HG02870 (cell line): ENCODE data around the gene CPT2.
A peak's percentile ranks its signal among the peaks of the same experiment; 100 is the strongest.

Experiments used
- ATAC-seq: cut with Tn5 transposase; IDR thresholded peaks from one replicate; pipeline ENCODE4 v1.9.1; 2021; ENCODE audit warnings: mild to moderate bottlenecking, moderate library complexity; ENCODE audit not compliant: unreplicated experiment

CPT2 gene

GRCh38 chr1:53214376-53214940 is 17.8 kb downstream of the CPT2 start:
- ATAC-seq, result no peak

DNA sequence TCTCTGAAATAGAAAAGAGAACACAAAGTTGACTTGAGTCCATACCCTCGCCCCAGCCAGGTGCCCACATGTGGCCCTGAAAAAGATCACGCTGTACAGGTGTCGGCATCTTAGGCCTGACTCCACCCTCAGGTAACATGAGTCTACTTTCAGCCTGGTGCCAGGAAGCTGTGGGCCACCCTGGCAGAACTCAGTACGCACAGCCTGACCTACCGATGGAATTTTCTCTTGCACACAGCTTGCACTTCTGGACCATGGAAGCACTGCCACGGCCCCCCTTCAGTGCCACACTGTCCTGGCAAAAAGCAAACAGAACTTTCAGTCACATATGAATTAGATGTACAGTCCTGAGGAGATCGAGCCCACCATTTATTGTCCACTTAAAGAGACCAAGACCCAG is 21.6 kb downstream of the CPT2 start:
- no peak for ATAC-seq

DNA sequence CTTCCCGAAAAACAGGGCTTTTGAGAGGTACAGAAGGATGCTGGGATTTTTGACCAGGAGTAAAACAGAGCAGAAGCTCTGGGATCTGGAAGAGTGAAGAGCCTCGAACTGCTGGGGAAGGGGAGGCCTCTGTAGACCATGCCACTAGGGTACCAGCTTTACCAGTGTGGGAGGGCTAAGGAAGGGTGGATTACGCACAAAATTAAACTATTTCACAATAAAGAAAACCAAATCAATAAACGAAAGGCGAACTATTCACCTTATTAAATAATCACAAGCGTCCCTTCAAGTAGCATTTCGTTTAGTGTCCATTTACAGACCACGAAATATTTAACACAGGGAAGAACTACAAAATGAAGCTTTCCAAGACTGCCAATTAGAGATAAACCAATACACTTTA is 23.1 kb downstream of the CPT2 start:
- ATAC-seq, result no peak

- peak; percentile 88 for ATAC-seq
Observed at GRCh38 chr1:53220171-53220961, 23.7 kb downstream of the CPT2 start, which contains the start of gene CZIB. CZIB (minus strand) TSS chr1:53220634; CDS start chr1:53220575, 59 bp downstream.

DNA sequence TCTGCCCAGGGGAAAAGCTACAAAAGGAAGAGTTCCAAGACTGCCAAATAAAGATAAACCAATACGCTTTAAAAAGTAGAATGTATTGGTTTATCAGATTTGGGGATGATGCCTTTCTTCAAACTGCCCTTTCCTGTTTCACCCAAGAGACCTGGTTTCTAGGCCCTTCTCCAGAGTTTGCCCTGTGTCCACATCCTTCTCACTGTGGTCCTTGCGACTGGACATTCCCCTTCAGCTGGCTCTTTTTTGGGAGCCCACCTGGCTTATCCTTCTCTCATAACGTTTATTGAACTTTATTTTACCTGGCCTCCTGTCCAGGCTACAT is 24.3 kb downstream of the CPT2 start:
- ATAC-seq, result no peak

GRCh38 chr1:53237638-53238037 is 41.0 kb downstream of the CPT2 start:
- no peak for ATAC-seq

GRCh38 chr1:53238197-53239155 is 41.9 kb downstream of the CPT2 start, which contains the start of gene MAGOH:
MAGOH (minus strand) TSS chr1:53238518; CDS start chr1:53238448, 70 bp downstream.
- peak; percentile 99 for ATAC-seq

- ATAC-seq, result no peak
Observed at GRCh38 chr1:53241828-53242227, 45.2 kb downstream of the CPT2 start.

- ATAC-seq, result no peak
Observed at GRCh38 chr1:53242381-53242780, 45.8 kb downstream of the CPT2 start.

DNA sequence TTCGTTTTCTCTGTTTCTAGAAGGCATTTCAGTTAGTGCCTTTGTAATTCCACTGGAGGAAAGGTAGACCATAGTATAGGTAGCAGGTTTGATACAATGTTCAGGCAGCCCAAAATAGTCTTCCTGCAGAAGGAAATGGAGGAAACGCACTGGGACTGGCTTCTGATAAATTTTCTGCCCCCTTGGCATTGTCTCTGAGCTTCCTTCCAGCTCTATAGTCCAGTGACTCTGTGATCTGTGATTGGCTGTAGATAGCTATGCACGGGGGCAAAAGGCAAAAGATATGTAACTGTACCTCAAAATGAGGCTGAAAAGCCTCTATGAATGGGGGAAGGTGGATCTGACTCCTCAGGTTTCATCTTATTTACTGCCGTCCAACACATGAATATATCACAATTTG is 47.5 kb downstream of the CPT2 start:
- no peak for ATAC-seq

DNA sequence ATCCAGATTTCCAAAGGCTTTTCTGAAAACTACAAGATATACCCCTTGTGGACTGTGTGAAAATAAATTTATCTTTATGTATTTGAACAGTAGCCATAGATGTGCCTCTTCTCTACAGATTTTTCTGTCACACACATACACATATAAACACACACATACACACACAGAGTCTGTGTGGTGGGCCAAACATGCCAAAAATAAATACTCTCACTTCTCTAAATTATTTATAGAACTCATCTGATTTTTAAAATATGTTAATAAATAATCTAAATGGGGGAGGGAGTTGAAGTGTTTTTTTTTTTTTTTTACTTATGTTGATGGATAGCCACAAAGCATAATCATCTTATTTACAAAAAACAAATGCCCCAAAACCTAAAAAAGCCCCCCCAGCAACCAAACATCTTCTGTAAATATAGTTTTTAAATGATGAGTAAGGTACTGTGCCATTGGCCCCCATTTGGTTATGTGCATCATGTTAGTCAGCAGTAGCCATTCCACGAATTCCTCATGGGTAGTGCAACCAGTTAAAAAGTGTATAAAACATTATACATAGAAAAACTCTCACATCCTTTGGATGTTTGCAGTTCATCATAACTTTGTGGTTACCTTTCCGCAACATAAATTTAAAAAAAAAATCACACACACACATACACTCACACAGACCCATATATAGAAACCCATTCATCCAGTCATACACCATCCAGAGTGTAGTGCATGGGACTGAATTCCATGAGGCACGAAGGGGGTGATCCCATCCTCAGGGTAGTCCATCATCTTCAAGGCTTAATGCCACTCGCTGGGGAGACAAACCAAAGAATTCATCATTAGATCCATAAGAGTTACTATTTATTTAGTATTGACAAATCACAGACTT is 49.9 kb downstream of the CPT2 start:
- ATAC-seq, result no peak

- ATAC-seq, result no peak
Observed at GRCh38 chr1:53249706-53250105, 53.1 kb downstream of the CPT2 start.

DNA sequence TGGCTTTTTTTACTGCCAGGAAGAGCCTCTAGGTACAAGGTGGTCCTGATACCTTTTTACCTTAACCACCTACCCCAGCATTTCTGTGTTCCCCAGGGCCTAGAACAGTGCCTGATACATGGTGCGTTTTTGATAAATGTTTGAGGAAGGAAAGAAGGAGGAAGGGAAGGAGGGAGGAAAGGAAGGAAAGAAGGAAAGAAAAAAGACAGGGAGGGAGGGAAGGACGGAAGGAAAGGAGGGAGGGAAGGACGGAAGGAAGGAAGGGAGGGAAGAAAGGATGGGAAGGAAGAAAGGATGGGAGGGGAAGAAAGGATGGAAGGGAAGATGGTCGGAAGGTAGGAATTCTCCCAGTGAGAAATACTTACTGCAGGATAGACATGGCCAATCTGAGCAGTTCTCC is 53.7 kb downstream of the CPT2 start:
- no peak for ATAC-seq

- no peak for ATAC-seq
Observed at GRCh38 chr1:53254011-53254640, 57.5 kb downstream of the CPT2 start.

DNA sequence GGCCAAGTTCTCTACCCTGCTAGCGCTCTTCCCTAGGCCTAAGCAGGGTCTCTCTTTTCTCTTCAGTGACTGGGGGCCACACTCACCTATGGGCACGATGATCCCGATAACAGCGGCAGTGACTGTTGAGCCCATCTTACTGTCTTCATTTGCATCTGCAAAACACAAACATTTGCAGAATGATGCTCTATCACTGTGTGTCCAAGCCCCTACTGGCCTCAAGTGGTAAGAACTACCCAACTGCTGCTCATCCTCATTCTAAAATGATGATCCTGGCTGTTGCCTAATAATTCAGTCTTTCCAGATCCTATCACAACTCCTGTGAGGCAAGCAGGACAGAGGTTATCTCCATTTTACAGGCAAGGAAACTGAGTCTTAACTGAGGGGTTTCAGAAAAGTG is 58.4 kb downstream of the CPT2 start:
- ATAC-seq, result no peak

- no peak for ATAC-seq
Observed at GRCh38 chr1:53256511-53257453, 60.2 kb downstream of the CPT2 start.

GRCh38 chr1:53257454-53258081 is 60.9 kb downstream of the CPT2 start:
- no peak for ATAC-seq

GRCh38 chr1:53258216-53258615 is 61.6 kb downstream of the CPT2 start:
- ATAC-seq, result no peak

- ATAC-seq, result peak; percentile 75
Observed at GRCh38 chr1:53259932-53260331, 63.3 kb downstream of the CPT2 start.
